ENCODE data around the gene MRPS10.
A peak's percentile ranks its signal among the peaks of the same experiment; 100 is the strongest.
"Not testable (repeated sequence)": the region's sequence is repeated elsewhere in the genome, so short reads cannot be mapped to it uniquely, and the experiment has no call there.

Gene MRPS10

DNA sequence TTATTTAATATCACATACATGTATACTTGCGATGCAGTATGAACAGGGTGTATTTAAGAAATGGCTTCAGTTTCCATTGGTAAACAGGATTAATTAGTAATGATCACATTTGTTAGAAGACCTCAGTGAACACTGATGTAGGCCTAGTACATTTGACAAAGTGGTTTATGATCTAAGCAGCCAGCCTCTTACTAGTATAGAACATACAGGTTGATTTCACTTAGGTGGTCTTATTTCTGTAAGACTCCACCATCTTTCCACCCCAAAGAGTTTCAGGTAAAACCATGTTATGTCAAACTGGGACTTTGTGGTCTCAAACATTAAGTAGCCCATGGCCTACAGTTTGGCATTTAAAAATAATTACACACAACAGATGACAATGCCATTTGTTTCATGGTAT, 20.2 kb upstream of the MRPS10 start:
- DNase-seq, result no peak

DNA sequence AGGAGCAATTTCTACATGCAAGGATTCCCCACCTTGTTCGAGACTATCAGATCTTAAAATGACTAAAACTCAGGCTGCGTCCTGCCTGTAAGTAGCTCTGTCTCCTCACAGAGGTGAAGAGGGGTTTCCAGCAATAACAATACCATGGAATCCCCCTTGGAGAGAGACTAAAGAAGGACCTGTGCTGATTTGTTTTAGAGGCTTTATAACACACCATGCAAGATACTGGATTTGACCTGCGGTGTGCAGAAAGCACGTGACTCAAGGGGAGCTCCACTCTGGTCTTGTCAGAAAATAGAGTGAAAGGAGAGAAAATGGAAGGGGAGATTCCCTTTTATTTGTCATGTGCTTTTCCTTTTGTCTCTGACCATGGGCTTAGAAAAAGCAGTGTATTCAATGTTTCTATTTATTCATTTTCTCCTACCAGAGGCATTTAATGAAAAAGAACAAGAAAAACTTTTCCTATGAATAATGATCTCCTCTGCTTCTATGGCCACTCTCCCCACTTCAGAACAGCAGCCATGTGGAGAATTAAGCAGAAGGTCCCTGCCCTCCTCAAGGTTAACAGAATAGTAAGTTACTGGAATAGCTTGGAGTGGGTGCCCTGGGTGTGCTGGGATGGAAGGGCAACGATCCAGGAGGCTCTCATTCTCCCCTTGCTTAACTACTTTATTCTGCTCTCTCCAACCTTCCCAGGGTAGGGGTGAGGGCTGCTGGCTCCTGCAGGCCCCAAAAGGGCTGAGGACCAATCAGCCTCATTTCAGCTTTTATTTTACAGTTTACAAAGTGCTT, 19.2 kb upstream of the MRPS10 start:
- DNase-seq, result no peak

DNA sequence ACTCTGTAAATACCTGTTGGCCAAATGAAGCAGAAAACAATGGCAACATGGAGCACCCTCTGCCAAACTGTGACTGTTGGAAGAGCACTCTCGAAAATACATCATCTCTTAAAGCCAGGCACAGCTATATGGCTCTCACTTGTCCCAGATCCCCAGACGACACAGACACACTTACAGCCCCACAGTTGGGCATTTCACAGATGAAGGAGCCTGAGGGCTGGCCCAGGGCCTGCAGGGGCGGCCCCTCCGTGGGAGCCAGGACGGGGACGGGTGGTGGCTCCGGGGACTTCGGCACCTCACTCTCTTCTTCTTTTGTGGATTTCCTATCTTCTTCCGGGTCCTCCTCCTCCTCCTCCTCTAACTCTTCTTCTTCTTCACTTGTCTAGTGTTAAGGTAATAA, 18.4 kb upstream of the MRPS10 start:
- DNase-seq, result no peak

DNA sequence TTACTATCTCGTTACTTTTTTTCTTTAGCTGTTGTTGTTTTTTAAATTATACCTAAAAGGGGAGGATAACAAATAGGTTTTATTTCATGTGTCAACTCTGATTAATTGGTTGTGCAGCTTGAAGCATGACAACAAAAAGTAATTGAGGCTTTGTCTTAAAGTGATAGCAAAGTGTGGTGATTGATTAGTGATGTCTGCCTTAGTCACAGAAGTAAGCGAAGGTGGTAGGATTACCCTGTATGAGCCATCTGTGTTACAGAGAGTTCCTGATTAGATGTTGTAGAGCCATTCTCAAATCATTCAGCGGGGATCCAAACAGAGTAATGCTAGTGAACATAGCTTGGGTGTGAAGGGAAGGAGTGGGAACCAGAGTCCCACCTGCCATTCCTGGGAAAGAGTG, 14.4 kb upstream of the MRPS10 start:
- no peak for DNase-seq

- no peak for DNase-seq
Observed at GRCh38 chr6:42230345-42231321, 13.0 kb upstream of the MRPS10 start.

DNA sequence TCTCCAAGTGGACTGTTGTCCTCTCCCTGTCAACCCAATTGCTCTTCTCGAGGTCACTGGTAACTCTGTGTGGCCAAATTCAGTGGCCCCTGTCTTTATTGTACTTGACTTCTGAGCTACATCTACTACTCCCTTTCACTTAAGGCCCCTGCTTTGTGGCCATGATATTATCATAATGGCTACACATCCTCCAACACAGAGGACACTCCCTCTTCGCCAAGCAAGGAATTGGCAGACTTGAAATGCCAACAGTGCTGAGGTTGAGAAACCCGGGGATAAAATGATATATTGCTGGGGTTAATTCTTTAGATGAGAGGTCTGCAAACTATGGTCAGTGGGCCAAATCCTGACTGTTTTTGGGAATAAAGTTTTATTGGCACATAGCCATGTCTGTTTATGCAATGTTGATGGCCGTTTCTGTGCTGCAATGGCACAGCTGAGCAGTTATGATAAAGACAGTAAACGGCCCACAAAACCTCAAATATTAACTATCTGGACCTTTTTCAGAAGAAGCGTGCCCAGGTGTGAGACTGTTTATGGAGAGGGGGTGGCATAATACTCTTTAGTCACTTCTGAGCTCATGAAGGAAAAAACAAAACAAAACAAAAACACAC, 12.0 kb upstream of the MRPS10 start:
- DNase-seq, result no peak

- DNase-seq, result no peak
Observed at GRCh38 chr6:42228305-42228704, 10.6 kb upstream of the MRPS10 start.

GRCh38 chr6:42227173-42227850, 9.7 kb upstream of the MRPS10 start:
- no peak for DNase-seq

GRCh38 chr6:42226645-42227143, 9.0 kb upstream of the MRPS10 start:
- DNase-seq, result no peak

- DNase-seq, result no peak
Observed at GRCh38 chr6:42226161-42226611, 8.5 kb upstream of the MRPS10 start.

DNA sequence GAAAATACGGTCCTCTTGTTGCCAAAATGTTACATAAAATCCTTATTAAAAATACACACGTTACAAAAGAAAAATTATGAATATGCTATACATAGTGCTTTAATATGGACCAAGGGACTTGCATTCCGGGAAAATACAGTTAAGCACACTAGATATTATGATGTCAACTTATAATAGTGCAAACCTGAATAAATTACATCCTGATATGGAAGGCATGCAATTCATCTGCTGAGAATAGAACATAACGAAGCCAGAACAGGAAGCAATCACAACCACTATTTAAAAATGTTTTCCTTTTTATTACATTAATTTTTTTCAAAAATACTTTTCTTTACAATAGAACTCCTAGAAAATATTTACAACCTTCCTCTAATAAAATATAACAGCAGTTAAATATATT, 7.8 kb upstream of the MRPS10 start:
- DNase-seq, result no peak

DNA sequence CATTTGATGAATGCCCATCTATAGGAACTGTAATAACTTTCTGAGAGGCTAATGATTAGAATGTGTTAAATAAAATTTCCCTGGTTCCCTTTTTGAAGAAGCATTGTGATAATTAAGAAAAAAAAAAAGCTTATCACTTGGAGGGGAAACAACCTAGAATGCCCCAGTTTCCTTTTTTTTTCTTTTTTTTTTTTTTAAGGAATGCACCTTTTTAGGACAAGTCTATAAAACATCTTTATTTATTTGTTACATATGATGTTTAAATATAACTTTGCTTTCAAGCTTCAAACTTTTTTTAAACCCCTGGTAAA, 7.3 kb upstream of the MRPS10 start:
- DNase-seq, result no peak

GRCh38 chr6:42224222-42225028, 6.8 kb upstream of the MRPS10 start:
- peak; percentile 11 for DNase-seq

DNA sequence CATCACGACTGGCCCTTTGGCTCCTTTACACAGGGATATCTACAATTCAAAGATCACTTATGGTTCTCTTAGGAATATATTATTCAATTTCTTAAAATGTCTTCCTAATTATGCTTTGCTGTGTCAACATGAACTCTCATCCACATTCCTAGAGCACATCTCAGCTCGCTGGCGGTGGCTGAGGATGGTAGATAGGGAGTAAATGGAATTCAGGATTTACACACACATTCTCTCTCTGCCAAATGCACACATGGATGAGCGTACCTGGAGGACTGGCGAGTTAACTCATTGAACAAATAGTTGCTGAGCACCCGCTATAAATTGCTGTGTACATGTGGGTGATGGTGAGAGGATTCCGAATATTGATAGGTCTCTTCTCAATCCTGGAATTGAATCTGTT, 4.8 kb upstream of the MRPS10 start:
- DNase-seq, result no peak

DNA sequence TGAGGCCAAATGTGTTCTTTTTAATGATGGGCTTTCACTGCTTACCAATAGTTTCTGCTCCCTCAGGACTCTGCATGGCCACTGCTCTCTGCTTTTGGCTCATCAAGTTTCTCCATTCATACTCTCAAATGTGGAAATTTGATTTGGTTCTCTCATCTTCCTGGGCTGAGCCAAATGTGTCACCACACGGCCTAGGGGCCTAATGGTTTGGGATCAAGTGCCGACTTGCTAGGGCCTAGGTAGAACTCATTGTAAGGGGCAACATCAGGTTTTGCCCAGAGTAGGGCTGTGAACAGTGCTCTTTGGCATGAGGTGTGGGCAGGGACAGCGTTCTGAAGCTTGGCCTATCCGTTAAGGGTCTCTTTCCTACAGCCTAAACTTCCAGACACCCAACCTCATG, 3.9 kb upstream of the MRPS10 start:
- DNase-seq, result no peak

DNA sequence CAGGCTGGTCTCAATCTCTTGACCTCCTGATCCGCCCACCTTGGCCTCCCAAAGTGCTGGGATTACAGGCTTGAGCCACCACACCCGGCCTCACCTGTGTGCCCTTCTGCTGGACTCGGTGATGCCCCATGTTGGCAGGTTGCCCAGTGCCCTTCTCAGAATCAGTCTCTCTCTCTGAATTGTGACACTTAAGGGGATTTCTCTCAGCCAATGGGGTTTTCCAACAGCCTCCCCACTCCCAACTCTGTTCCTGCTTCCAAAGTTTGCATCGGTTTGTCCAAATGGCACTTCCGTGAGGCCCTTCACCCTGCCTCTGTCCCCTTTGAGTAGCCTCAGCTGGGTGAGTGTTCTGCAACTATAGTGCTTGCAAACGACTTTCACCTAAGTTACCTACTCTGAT, 3.1 kb upstream of the MRPS10 start:
- no peak for DNase-seq

- DNase-seq, result no peak
Observed at GRCh38 chr6:42217157-42217518, 523 bp downstream of the MRPS10 start.

DNA sequence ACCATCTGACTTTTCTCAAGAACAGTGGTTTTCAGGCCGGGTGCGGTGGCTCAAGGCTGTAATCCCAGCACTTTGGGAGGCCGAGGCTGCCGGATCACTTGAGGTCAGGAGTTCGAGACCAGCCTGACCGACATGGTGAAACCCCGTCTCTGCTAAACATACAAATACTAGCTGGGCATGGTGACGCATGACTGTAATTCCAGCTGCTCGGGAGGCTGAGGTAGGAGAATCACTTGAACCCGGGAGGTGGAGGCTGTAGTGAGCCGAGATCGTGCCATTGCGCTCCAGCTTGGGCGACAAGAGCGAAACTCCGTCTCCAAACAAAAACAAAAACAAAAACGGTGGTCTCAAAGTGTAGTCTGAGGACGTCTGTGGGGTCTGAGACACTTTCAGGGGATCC, 1.2 kb downstream of the MRPS10 start:
- DNase-seq, result not testable (repeated sequence)

DNA sequence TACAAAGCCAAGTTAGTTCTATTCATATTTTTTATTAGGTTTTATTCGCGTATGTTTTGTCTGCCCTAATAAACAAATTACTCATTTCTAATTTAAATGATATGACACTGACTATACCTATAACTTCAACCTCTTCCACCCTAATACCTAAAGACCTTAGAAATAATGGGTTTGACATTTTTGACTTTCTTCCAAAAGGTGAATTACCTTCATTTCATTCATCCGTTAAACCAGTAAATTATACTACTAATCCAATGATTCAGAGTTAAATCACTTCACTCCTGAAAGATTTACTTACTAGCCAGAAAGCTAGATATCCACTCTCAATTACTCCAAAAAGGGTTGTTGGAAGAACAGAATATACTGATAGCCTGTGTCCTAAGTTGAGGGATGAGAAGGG, 5.2 kb downstream of the MRPS10 start:
- DNase-seq, result no peak

- no peak for DNase-seq
Observed at GRCh38 chr6:42211726-42212125, 5.9 kb downstream of the MRPS10 start.

- DNase-seq, result no peak
Observed at GRCh38 chr6:42210551-42210950, 7.1 kb downstream of the MRPS10 start.

DNA sequence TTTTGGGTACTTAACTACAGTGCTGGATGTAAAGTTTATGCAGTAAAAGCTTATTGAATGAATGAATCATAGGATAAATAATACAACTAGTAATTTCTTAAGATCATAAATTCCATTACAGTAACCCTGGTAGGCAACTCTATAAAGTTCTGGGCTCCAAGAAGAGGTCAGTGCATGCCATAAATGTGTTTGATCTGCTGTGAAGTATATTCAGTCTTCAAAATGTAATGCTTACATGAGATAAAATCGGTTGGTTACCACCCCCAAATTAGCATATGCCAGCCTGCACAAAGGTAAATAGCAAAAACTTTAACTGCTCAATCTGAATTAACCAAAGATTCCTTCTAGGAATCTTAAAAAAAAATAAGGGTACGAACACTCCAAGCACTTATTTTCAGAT, 10.1 kb downstream of the MRPS10 start:
- not testable (repeated sequence) for DNase-seq

Measured in activated CD4-positive, alpha-beta T cell treated with anti-CD3 and anti-CD28 coated beads for 48 hours (primary cell).